ENCODE data around the gene PLAGL1.
"Not testable (repeated sequence)": the region's sequence is repeated elsewhere in the genome, so short reads cannot be mapped to it uniquely, and the experiment has no call there.

Gene PLAGL1

GRCh38 chr6:144009628-144010027 lies 1.6 kb upstream of the PLAGL1 start:
- not testable (repeated sequence) for DNase-seq (ENCODE audit: low read depth)

- DNase-seq (ENCODE audit: low read depth) = no peak
These were observed 787 bp upstream of the PLAGL1 start for GRCh38 chr6:144008846-144009245.

GRCh38 chr6:144007478-144008119 lies 460 bp downstream of the PLAGL1 start:
- DNase-seq (ENCODE audit: low read depth) = no peak

GRCh38 chr6:144006736-144007477 lies 1.2 kb downstream of the PLAGL1 start:
- no peak for DNase-seq (ENCODE audit: low read depth)

- no peak for DNase-seq (ENCODE audit: low read depth)
These were observed 8.7 kb downstream of the PLAGL1 start for GRCh38 chr6:143999406-143999805.

- DNase-seq (ENCODE audit: low read depth) = no peak
These were observed 9.4 kb downstream of the PLAGL1 start for GRCh38 chr6:143998686-143999085.

GRCh38 chr6:143993965-143994646 lies 14.0 kb downstream of the PLAGL1 start:
- DNase-seq (ENCODE audit: low read depth) = no peak

- DNase-seq (ENCODE audit: low read depth) = no peak
These were observed 15.8 kb downstream of the PLAGL1 start for GRCh38 chr6:143992285-143992684.

- no peak for DNase-seq (ENCODE audit: low read depth)
These were observed 21.5 kb downstream of the PLAGL1 start for GRCh38 chr6:143986463-143987065.

- no peak for DNase-seq (ENCODE audit: low read depth)
These were observed 23.4 kb downstream of the PLAGL1 start for GRCh38 chr6:143984666-143985065.

- no peak for DNase-seq (ENCODE audit: low read depth)
These were observed 25.1 kb downstream of the PLAGL1 start for GRCh38 chr6:143982968-143983367.

- no peak for DNase-seq (ENCODE audit: low read depth)
These were observed 27.1 kb downstream of the PLAGL1 start for GRCh38 chr6:143980921-143981320.

GRCh38 chr6:143976806-143977349 lies 31.2 kb downstream of the PLAGL1 start:
- DNase-seq (ENCODE audit: low read depth) = no peak

GRCh38 chr6:143974089-143974488 lies 34.0 kb downstream of the PLAGL1 start:
- no peak for DNase-seq (ENCODE audit: low read depth)

GRCh38 chr6:143973097-143973966 lies 34.7 kb downstream of the PLAGL1 start:
- no peak for DNase-seq (ENCODE audit: low read depth)

GRCh38 chr6:143971482-143972205 lies 36.4 kb downstream of the PLAGL1 start:
- DNase-seq (ENCODE audit: low read depth) = no peak

- DNase-seq (ENCODE audit: low read depth) = no peak
These were observed 37.4 kb downstream of the PLAGL1 start for GRCh38 chr6:143970456-143971218.

- no peak for DNase-seq (ENCODE audit: low read depth)
These were observed 39.0 kb downstream of the PLAGL1 start for GRCh38 chr6:143969077-143969476.

GRCh38 chr6:143967706-143968376 lies 40.2 kb downstream of the PLAGL1 start:
- no peak for DNase-seq (ENCODE audit: low read depth)

Measured in stimulated activated CD8-positive, alpha-beta memory T cell treated with anti-CD3 and anti-CD28 coated beads, Interleukin-15, amount 100 ng/mL, for 24 hours (primary cell).